OCI-LY3 (cell line): ENCODE measurements around the gene ACBD5.

Experiments
- H2AFZ ChIP-seq: fragments of 200-600, 300-600 bp; shearing (Covaris generic); 2 replicates; pipeline ENCODE4 v1.6.0; 2014; ENCODE audit warnings: antibody characterized with exemption, low read depth, low read length
- H3K27ac ChIP-seq: fragments of 200-600, 300-600 bp; sonication (generic); 2 replicates; pipeline ENCODE4 v1.5.1; 2014; ENCODE audit warnings: mild to moderate bottlenecking, low read length, moderate library complexity, mixed read lengths
- H3K27me3 ChIP-seq: fragments of 200-600, 300-600 bp; sonication (generic); 2 replicates; pipeline ENCODE4 v1.6.1; 2014; ENCODE audit warnings: low read depth, low read length, mixed read lengths
- H3K36me3 ChIP-seq: fragments of 200-600, 300-600 bp; sonication (generic); replicated peaks from 2 replicates; pipeline ENCODE3; 2014; ENCODE audit warnings: low read depth, low read length, mixed read lengths
- H3K4me1 ChIP-seq: fragments of 300-600, 200-600 bp; sonication (generic); 2 replicates; pipeline ENCODE4 v1.6.1; 2014; ENCODE audit warnings: low read length, mixed read lengths
- H3K4me2 ChIP-seq: fragments of 200-600, 300-600 bp; sonication (generic); 2 replicates; pipeline ENCODE4 v1.6.1; 2014; ENCODE audit warnings: low read length, mixed read lengths
- H3K4me3 ChIP-seq: fragments of 300-600, 200-600 bp; sonication (generic); 2 replicates; pipeline ENCODE4 v1.5.1; 2014; ENCODE audit warnings: antibody characterized with exemption, mild to moderate bottlenecking, low read length, moderate library complexity
- H3K79me2 ChIP-seq: fragments of 300-600, 200-600 bp; shearing (Covaris generic); 2 replicates; pipeline ENCODE4 v1.6.1; 2014; ENCODE audit warnings: mild to moderate bottlenecking, low read length, mixed read lengths
- H3K9ac ChIP-seq: fragments of 300-600, 200-600 bp; shearing (Covaris generic); 2 replicates; pipeline ENCODE4 v1.6.0; 2014; ENCODE audit warnings: mild to moderate bottlenecking, low read length, moderate library complexity
- H3K9me3 ChIP-seq: fragments of 200-600, 300-600 bp; shearing (Covaris generic); 2 replicates; pipeline ENCODE4 v1.6.1; 2014; ENCODE audit warnings: low read length, mixed read lengths; ENCODE audit not compliant: insufficient read depth
- H4K20me1 ChIP-seq: fragments of 200-600, 300-600 bp; sonication (generic); 2 replicates; pipeline ENCODE4 v1.6.1; 2016; ENCODE audit warnings: low read length, mixed read lengths; ENCODE audit not compliant: insufficient read depth
- EZH2phosphoT487 ChIP-seq: fragments of 200-600 bp; shearing (Covaris generic); IDR thresholded peaks from 2 replicates; pipeline ENCODE4 v1.6.1; 2018; ENCODE audit warnings: antibody characterized with exemption, mixed run types, low read depth
- TF ChIP-seq, protein P1 (sequence below): fragments of 200-600, 300-600 bp; sonication (generic); IDR thresholded peaks from 2 replicates; pipeline ENCODE4 v1.5.1; 2014; ENCODE audit warnings: antibody characterized with exemption, low read length, low read depth

Gene ACBD5

DNA sequence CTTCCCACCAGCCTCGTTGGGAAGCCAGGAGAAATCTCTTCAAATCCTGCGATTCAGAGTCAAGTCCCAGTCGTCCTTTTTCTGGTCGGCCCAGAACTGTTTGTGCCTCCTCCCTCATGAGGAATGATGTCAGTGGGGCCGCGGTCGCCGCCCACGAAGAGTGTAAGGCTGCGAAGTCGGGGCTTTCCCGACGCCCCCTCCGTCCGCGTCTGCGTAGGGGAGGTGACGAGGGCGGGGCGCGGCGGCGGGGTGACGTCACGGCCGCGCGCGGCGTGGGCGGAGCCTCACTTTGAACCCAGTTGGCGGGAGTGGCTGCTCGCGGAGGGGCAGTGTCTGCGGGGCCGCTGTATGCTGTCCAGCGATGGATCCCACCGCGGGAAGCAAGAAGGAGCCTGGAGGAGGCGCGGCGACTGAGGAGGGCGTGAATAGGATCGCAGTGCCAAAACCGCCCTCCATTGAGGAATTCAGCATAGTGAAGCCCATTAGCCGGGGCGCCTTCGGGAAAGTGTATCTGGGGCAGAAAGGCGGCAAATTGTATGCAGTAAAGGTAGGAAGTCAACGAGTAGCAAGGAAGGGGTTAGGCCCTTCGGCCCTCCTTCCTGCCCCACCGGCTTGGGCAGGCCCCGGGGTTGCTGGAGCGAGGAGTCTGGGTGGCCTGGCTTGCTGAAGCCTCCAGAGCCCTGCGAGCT, 85.4 kb downstream of the ACBD5 start, which contains the start of gene MASTL:
MASTL (plus strand) TSS at position 287 of the 689 bp plus-strand sequence; CDS start at position 362, 75 bp downstream.
- TF ChIP-seq EZH2phosphoT487, result no peak
- TF ChIP-seq, protein P1, sequence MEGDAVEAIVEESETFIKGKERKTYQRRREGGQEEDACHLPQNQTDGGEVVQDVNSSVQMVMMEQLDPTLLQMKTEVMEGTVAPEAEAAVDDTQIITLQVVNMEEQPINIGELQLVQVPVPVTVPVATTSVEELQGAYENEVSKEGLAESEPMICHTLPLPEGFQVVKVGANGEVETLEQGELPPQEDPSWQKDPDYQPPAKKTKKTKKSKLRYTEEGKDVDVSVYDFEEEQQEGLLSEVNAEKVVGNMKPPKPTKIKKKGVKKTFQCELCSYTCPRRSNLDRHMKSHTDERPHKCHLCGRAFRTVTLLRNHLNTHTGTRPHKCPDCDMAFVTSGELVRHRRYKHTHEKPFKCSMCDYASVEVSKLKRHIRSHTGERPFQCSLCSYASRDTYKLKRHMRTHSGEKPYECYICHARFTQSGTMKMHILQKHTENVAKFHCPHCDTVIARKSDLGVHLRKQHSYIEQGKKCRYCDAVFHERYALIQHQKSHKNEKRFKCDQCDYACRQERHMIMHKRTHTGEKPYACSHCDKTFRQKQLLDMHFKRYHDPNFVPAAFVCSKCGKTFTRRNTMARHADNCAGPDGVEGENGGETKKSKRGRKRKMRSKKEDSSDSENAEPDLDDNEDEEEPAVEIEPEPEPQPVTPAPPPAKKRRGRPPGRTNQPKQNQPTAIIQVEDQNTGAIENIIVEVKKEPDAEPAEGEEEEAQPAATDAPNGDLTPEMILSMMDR, result no peak
- peaks cover 34% of the 10 kb centered on the region for H3K36me3 ChIP-seq
- H3K27me3 ChIP-seq, result no peaks in the 10 kb centered on the region
- peak within 1 kb of the TSS; percentile 97 for H3K9ac ChIP-seq
- H3K9me3 ChIP-seq, result no peaks in the 10 kb centered on the region
- peaks cover 87% of the 10 kb centered on the region for H3K79me2 ChIP-seq
- H3K27ac ChIP-seq, result peak within 1 kb of the TSS; percentile 91
- peak within 1 kb of the TSS; percentile 85 for H3K4me2 ChIP-seq
- peaks cover 25% of the 10 kb centered on the region for H4K20me1 ChIP-seq
- peak within 1 kb of the TSS; percentile 81 for H3K4me3 ChIP-seq
- H3K4me1 ChIP-seq, result peaks cover 21% of the 10 kb centered on the region
- no peak within 1 kb of the TSS for H2AFZ ChIP-seq

DNA sequence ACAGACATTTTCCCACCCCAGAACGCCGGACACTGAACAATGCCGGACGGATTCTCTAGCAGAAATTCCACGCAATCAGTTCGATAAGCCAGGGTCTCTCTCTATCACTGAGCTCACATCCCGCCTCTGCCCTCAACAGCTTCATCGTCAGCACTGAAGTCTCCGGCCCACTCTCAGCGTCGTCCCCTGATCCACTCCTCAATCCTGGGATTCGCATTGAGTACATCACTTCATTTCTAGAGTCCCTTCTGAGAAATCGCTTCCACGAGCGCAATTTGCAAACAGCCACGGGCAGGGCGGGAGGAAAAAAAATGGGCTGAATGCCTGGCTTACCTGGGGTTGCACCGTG, 86.8 kb downstream of the ACBD5 start:
- Histone ChIP-seq H3K27me3 (no peaks in the 10 kb centered on the region), H3K36me3 (peaks cover 29% of the 10 kb centered on the region), H4K20me1 (peaks cover 29% of the 10 kb centered on the region), H3K9me3 (no peaks in the 10 kb centered on the region), H3K4me1 (peaks cover 21% of the 10 kb centered on the region), H3K4me2 (peak overlapping the region; percentile 85), H2AFZ (no peak overlapping the region), H3K79me2 (peaks cover 98% of the 10 kb centered on the region), H3K27ac (peak overlapping the region; percentile 91), H3K9ac (peak overlapping the region; percentile 97), H3K4me3 (peak overlapping the region; percentile 81)
- no peak for TF ChIP-seq EZH2phosphoT487
- TF ChIP-seq, protein P1, result no peak

DNA sequence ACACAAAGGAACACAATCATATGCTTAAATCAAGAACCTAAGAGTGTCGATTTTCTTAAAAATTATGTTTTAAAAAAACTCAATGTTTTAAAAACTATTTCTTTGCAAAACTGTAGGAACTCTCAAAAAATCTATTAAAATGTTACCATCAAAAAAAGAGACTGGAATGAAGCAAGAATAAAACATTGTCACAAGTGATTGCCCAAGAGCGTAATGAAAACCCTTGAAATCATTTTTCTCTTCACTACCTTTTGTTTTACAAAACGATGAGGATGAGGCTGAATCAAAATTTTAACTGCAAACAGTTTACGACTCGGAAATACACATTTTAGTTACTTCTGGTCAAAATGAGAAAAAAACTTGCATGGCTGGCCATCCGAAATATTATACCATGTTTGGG, 87.3 kb downstream of the ACBD5 start:
- Histone ChIP-seq H3K4me2 (peak overlapping the region; percentile 85), H3K9ac (peak overlapping the region; percentile 97), H3K4me1 (peaks cover 21% of the 10 kb centered on the region), H3K27me3 (no peaks in the 10 kb centered on the region), H3K27ac (peak overlapping the region; percentile 91), H3K9me3 (no peaks in the 10 kb centered on the region), H2AFZ (no peak overlapping the region), H3K36me3 (peaks cover 27% of the 10 kb centered on the region), H3K79me2 (peaks cover 97% of the 10 kb centered on the region), H4K20me1 (peaks cover 29% of the 10 kb centered on the region), H3K4me3 (peak overlapping the region; percentile 81)
- no peak for TF ChIP-seq EZH2phosphoT487
- TF ChIP-seq, protein P1, result no peak

DNA sequence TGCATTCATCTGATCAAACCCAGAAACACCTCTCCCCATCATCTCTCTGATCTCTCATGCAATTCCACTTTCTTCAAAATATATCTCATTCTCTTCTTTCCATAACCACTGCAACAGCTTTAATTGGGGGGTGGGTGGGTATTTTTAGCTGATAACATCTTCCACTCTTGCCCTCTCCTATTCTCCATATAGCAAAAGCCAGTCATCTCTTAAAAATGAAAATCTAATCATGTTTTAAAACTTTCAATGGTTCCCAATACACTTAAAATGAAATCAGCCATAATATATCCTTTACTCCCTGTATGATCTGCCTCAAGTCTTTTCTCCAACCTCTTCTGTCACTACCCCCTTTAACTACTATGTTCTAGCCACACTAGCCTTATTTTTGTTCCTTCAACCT, 87.9 kb downstream of the ACBD5 start:
- TF ChIP-seq EZH2phosphoT487, result no peak
- TF ChIP-seq, protein P1, result no peak
- Histone ChIP-seq H4K20me1 (peaks cover 29% of the 10 kb centered on the region), H3K4me3 (peak overlapping the region; percentile 81), H3K36me3 (peaks cover 23% of the 10 kb centered on the region), H3K4me2 (peak overlapping the region; percentile 85), H3K79me2 (peaks cover 95% of the 10 kb centered on the region), H3K4me1 (peaks cover 19% of the 10 kb centered on the region), H2AFZ (no peak overlapping the region), H3K27ac (no peak overlapping the region), H3K27me3 (no peaks in the 10 kb centered on the region), H3K9ac (peak overlapping the region; percentile 97), H3K9me3 (no peaks in the 10 kb centered on the region)
